HCT116 (cell line): ENCODE measurements around the gene SLC26A3. TPM values are rescaled to one million over a fixed set of nuclear protein-coding genes. Genes with fewer than 3 reads are reported as not detected.

ENCODE experiments used
- ATAC-seq: fragments of 200-7000 bp; cut with Tn5 transposase; 2 replicates; pipeline ENCODE4 v1.9.1; 2020; ENCODE audit warnings: mild to moderate bottlenecking, moderate library complexity
- BruUV-seq: library from RNA; stranded (reverse); fragments of 400-500 nt; replicated peaks from 2 replicates; lab custom pipeline; 2021; lab: Mats Ljungman, UMichigan
- CTCF ChIA-PET: fragments of 300-600 bp; sonication (Branson Sonifier 250); formaldehyde crosslinking; loops from one replicate; lab custom pipeline; 2021; ENCODE audit warnings: antibody characterized with exemption; lab: Charles Lee
- POLR2A ChIA-PET: fragments of 300-600, 350-600 bp; sonication (Branson Sonifier 250); formaldehyde crosslinking; loops from one replicate; lab custom pipeline; 2021; ENCODE audit warnings: antibody characterized with exemption; lab: Charles Lee
- RAD21 ChIA-PET, 2 experiments: fragments of 300-600 bp; sonication (Branson Sonifier 250); formaldehyde crosslinking; loops; one replicate each; lab custom pipeline; 2023; ENCODE audit warnings: low total read pairs in 2 of 2; ENCODE audit not compliant: uncharacterized antibody in 2 of 2, unreplicated experiment in 2 of 2, low non-redundant PET in 1 of 2; lab: Charles Lee
- DNase-seq: peaks from one replicate; pipeline ENCODE4 v3.0.0-alpha.2; 2010; ENCODE audit warnings: low read depth, low spot score
- H2AFZ ChIP-seq: fragments of 200-600 bp; shearing (Covaris generic), sonication (generic); 2 replicates; pipeline ENCODE4 v1.6.1; 2017; ENCODE audit warnings: low read depth, mixed run types, mixed read lengths, antibody characterized with exemption, low read length; ENCODE audit not compliant: poor library complexity, severe bottlenecking
- H3K27ac ChIP-seq: 2 replicates; pipeline ENCODE4 v1.5.1; 2012; ENCODE audit warnings: low read depth, low read length
- H3K27me3 ChIP-seq: fragments of 200-600 bp; sonication (generic); 2 replicates; pipeline ENCODE4 v1.6.1; 2016; ENCODE audit warnings: mixed run types, low read length, mixed read lengths; ENCODE audit not compliant: insufficient read depth
- H3K36me3 ChIP-seq, 2 experiments: fragments of 200-500 bp in 1 of 2; fragments of 200-600 bp in 1 of 2; sonication (Bioruptor generic) in 1 of 2; sonication (generic) in 1 of 2; 2 replicates each; pipeline versions ENCODE4 v1.5.1 to v1.6.1; 2014 to 2016; ENCODE audit warnings: low read length in 2 of 2, inconsistent platforms in 1 of 2, mixed read lengths in 1 of 2, mixed run types in 1 of 2; ENCODE audit not compliant: insufficient read depth in 2 of 2, control insufficient read depth in 1 of 2
- H3K4me1 ChIP-seq, 2 experiments: fragments of 200-600 bp in 1 of 2; sonication (generic) in 1 of 2; 2 replicates each; pipeline versions ENCODE4 v1.5.1 to v1.6.1; 2012 to 2017; ENCODE audit warnings: low read length in 2 of 2, inconsistent platforms in 1 of 2, mild to moderate bottlenecking in 1 of 2, mixed read lengths in 1 of 2, mixed run types in 1 of 2, moderate library complexity in 1 of 2; ENCODE audit not compliant: insufficient read depth in 2 of 2, control insufficient read depth in 1 of 2
- H3K4me2 ChIP-seq: fragments of 200-600 bp; sonication (generic); 2 replicates; pipeline ENCODE4 v1.6.1; 2017; ENCODE audit warnings: mixed run types, low read length, mixed read lengths
- H3K4me3 ChIP-seq, 2 experiments: fragments of 200-600 bp in 1 of 2; sonication (generic) in 1 of 2; replicated peaks in 1 of 2; 2 replicates each; pipeline ENCODE4 v1.5.1; 2011 to 2016; ENCODE audit warnings: low read length in 2 of 2, control low read depth in 1 of 2, low read depth in 1 of 2, mild to moderate bottlenecking in 1 of 2, mixed read lengths in 1 of 2, mixed run types in 1 of 2
- H3K79me2 ChIP-seq: fragments of 200-600 bp; sonication (generic); 2 replicates; pipeline ENCODE4 v1.6.1; 2017; ENCODE audit warnings: mild to moderate bottlenecking, mixed run types, low read length, moderate library complexity, mixed read lengths; ENCODE audit not compliant: insufficient read depth
- H3K9ac ChIP-seq: fragments of 200-600 bp; sonication (generic); 2 replicates; pipeline ENCODE4 v1.6.1; 2016; ENCODE audit warnings: low read length, mixed read lengths
- H3K9me2 ChIP-seq: fragments of 200-600 bp; sonication (generic), shearing (Covaris generic); 2 replicates; pipeline ENCODE4 v1.6.1; 2017; ENCODE audit warnings: mixed run types, mild to moderate bottlenecking, moderate library complexity; ENCODE audit not compliant: insufficient read depth
- H3K9me3 ChIP-seq, 2 experiments: fragments of 200-500 bp in 1 of 2; fragments of 200-600 bp in 1 of 2; sonication (Bioruptor generic) in 1 of 2; sonication (generic) in 1 of 2; 2 replicates each; pipeline ENCODE4 v1.6.1; 2014 to 2017; ENCODE audit warnings: low read length in 2 of 2, mixed read lengths in 2 of 2, inconsistent platforms in 1 of 2, low read depth in 1 of 2, mild to moderate bottlenecking in 1 of 2, mixed run types in 1 of 2, moderate library complexity in 1 of 2; ENCODE audit not compliant: control insufficient read depth in 1 of 2, insufficient read depth in 1 of 2
- H4K20me1 ChIP-seq: fragments of 200-600 bp; sonication (generic), shearing (Covaris generic); 2 replicates; pipeline ENCODE4 v1.6.1; 2017; ENCODE audit warnings: mixed run types, mild to moderate bottlenecking, moderate library complexity; ENCODE audit not compliant: insufficient read depth
- CBX3 ChIP-seq: IDR thresholded peaks from 2 replicates; pipeline ENCODE4 v1.6.1; 2012; ENCODE audit warnings: low read depth
- EGR1 ChIP-seq: IDR thresholded peaks from 2 replicates; pipeline ENCODE4 v1.6.1; 2012; ENCODE audit warnings: low read depth
- EZH2 ChIP-seq: fragments of 200-600 bp; sonication (generic); IDR thresholded peaks from 2 replicates; pipeline ENCODE4 v1.6.1; 2017; ENCODE audit warnings: antibody characterized with exemption, mixed run types
- EZH2phosphoT487 ChIP-seq: fragments of 200-600 bp; IDR thresholded peaks from 2 replicates; pipeline ENCODE4 v1.6.1; 2018; ENCODE audit warnings: antibody characterized with exemption, borderline replicate concordance
- JUND ChIP-seq: IDR thresholded peaks from 2 replicates; pipeline ENCODE4 v1.6.1; 2012
- SP1 ChIP-seq: IDR thresholded peaks from 2 replicates; pipeline ENCODE4 v1.6.1; 2012; ENCODE audit warnings: low read depth
- intact Hi-C: fragments of 100-400 bp; cut with micrococcal nuclease; formaldehyde crosslinking; loops from 2 replicates; pipeline ENCODE4 v1.10.0; 2022
- total RNA-seq: library from RNA; stranded (reverse); gene quantifications from one replicate; pipeline ENCODE4 v1.2.1, GENCODE V29; 2021; ENCODE audit not compliant: unreplicated experiment

SLC26A3 gene
- total RNA-seq, 1 experiment from 2014 or later: 0.54 TPM

GRCh38 chr7:107715531-107715930, 87.5 kb downstream of the SLC26A3 start:
- ChIA-PET POLR2A (no interaction called here), CTCF (no interaction called here), RAD21 (no interaction called here)
- H3K36me3 ChIP-seq: no peaks in the 10 kb centered on the region
- H3K79me2 ChIP-seq: no peaks in the 10 kb centered on the region
- H4K20me1 ChIP-seq: no peaks in the 10 kb centered on the region
- ATAC-seq: peak; percentile 46; the same call in 1 of the 2 replicates
- H3K27ac ChIP-seq: no peak overlapping the region
- BruUV-seq: no TSS peak
- H3K4me3 ChIP-seq: no peak overlapping the region
- no peaks in the 10 kb centered on the region for H3K27me3 ChIP-seq
- intact Hi-C loops: no loop called here
- no peak overlapping the region for H2AFZ ChIP-seq
- H3K9me3 ChIP-seq: no peaks in the 10 kb centered on the region
- no peak for TF ChIP-seq EZH2
- TF ChIP-seq EZH2phosphoT487: no peak
- TF ChIP-seq EGR1: no peak
- no peak for TF ChIP-seq JUND
- TF ChIP-seq CBX3: no peak
- TF ChIP-seq SP1: no peak
- H3K9me2 ChIP-seq: no peaks in the 10 kb centered on the region
- no peak overlapping the region for H3K4me2 ChIP-seq
- H3K4me1 ChIP-seq: peaks cover 3 to 7% of the 10 kb centered on the region in 2 experiments; a peak in 2 of 4 replicates
- DNase-seq: no peak
- no peak overlapping the region for H3K9ac ChIP-seq

Other genes starting within 250 kb of the SLC26A3 start
- 30.7 TPM for gene COG5, start 239.3 kb downstream of the SLC26A3 start, total RNA-seq
- 12.6 TPM for gene DUS4L, start 239.3 kb downstream of the SLC26A3 start, total RNA-seq
- gene BCAP29, start 223.0 kb downstream of the SLC26A3 start, total RNA-seq: 43.2 TPM
- 0.66 TPM for gene SLC26A4, start 142.4 kb downstream of the SLC26A3 start, total RNA-seq
- 35.0 TPM for gene CBLL1, start 59.1 kb downstream of the SLC26A3 start, total RNA-seq
- 104 TPM for gene DLD, start 88.0 kb upstream of the SLC26A3 start, total RNA-seq
- 32.0 TPM for gene LAMB1, start 199.9 kb upstream of the SLC26A3 start, total RNA-seq